ENCODE results near the gene OTC.

OTC gene

DNA sequence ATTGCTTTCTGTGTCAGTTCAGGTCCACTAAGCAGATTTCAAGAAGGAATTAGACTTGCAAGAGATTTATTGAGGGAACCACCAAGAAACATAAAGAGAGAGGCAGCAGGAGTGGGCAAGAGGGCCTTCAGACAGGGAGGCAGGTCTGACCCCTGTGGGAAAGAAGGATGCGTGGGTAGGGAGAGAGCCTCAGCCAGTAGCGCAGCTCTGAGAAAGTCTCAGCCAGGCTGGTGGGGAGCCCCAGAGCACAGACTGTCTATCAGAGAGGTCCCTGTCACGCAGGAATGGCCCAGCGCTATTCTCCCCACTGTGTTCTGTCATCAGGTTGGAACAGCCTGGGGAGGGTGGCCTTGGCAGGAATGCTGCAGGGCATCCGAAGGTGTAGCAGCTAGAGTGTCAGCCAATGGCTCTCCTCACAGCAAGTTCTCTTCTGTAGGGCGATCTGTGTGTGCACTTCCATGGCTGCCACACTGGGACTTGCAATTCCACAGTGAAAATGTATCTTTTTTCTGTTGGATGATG, 48.0 kb downstream of the OTC start:
- no peak for DNase-seq (ENCODE audit: extremely low read depth, low read depth)
- TF ChIP-seq, protein P1, sequence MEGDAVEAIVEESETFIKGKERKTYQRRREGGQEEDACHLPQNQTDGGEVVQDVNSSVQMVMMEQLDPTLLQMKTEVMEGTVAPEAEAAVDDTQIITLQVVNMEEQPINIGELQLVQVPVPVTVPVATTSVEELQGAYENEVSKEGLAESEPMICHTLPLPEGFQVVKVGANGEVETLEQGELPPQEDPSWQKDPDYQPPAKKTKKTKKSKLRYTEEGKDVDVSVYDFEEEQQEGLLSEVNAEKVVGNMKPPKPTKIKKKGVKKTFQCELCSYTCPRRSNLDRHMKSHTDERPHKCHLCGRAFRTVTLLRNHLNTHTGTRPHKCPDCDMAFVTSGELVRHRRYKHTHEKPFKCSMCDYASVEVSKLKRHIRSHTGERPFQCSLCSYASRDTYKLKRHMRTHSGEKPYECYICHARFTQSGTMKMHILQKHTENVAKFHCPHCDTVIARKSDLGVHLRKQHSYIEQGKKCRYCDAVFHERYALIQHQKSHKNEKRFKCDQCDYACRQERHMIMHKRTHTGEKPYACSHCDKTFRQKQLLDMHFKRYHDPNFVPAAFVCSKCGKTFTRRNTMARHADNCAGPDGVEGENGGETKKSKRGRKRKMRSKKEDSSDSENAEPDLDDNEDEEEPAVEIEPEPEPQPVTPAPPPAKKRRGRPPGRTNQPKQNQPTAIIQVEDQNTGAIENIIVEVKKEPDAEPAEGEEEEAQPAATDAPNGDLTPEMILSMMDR (IDR thresholded peaks at IDR 0.05; ENCODE audit: low read depth, low read length, missing control alignments) = no peak
- H3K4me3 ChIP-seq (replicated peaks; ENCODE audit: low read depth, low read length) = no peak overlapping the region

DNA sequence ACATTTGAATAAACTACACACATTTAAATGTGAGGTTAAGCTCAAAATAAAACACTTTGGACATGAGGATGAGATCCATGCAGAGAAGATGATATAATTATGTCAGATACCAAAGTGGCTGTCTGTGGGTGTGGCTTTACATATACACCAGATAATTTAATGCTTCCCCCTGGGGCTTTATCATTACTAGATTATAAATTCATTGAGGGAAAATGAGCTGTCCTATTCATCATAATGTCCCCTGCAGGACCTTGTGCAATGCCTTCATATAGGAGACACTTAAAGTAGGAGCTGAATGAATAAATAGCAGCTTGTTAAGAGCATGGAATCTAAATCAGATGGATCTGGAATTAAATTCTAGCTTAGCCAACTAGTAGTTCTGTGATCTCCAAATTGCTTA, 49.7 kb downstream of the OTC start:
- TF ChIP-seq, protein P1 (IDR thresholded peaks at IDR 0.05; ENCODE audit: low read depth, low read length, missing control alignments) = no peak
- H3K4me3 ChIP-seq (replicated peaks; ENCODE audit: low read depth, low read length) = no peak overlapping the region

DNA sequence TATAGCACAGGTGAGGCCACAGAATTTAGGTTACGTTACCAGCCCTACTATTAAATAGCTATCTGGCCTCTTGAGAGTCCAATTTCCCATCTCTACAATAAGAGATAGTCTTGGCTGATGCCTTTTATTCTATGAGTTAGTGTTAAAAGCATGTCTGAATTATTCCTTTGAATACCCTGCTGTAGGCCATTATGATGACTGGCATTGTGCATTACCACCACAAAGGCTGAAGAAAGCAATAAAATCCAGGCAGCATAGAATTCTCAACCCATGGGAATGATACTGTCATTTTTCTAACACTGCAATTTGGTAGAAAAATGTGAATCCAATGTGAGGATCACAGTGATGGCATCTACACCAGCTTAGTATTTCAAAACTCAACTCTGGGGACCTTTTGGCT, 51.4 kb downstream of the OTC start:
- no peak for DNase-seq (ENCODE audit: extremely low read depth, low read depth)
- H3K4me3 ChIP-seq (replicated peaks; ENCODE audit: low read depth, low read length) = no peak overlapping the region
- TF ChIP-seq, protein P1 (IDR thresholded peaks at IDR 0.05; ENCODE audit: low read depth, low read length, missing control alignments) = no peak

More for the DNA sequence above, 49.7 kb downstream of the OTC start:
- no peak for DNase-seq (ENCODE audit: extremely low read depth, low read depth)

DNA sequence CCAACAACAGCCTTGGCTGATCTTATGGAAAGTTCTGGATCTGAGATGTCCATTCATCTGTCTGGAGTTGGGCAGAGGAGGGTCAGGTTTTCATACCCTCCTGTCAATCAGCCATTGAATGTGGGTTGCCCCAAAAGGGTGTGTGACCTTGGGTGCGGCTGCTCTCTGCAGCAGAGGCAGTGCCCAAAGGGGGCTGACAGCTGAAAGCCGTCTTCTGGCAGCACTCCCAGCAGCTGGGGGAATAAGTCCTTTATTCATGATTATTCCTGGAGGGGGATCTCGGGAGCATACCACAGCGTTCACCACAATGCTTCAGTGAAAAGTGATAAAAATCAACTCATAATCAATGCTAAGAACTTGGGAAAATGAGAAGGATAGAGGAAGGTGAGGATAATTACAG, 54.7 kb downstream of the OTC start:
- TF ChIP-seq, protein P1 (IDR thresholded peaks at IDR 0.05; ENCODE audit: low read depth, low read length, missing control alignments) = no peak
- H3K4me3 ChIP-seq (replicated peaks; ENCODE audit: low read depth, low read length) = no peak overlapping the region
- DNase-seq (ENCODE audit: extremely low read depth, low read depth) = no peak

DNA sequence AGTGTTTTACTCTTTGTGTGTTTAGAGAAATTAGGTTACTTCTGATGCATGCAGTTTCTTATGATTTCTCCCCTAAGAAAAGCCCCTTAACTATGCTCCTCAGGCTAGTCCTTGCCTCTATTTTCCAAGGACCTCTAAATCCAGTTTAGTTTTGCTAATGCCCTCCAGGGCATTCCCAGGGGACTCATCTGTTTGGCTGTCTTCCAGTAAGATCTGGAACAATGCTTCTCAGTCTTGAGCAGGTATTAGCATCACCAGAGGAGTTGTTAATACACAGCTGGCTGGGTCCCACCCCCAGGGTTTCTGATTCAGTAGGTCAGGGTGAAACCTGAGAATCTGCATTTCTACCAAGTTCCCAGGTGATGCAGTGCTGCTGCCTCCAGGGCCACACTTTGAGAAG, 56.9 kb downstream of the OTC start:
- no peak for DNase-seq (ENCODE audit: extremely low read depth, low read depth)
- TF ChIP-seq, protein P1 (IDR thresholded peaks at IDR 0.05; ENCODE audit: low read depth, low read length, missing control alignments) = no peak
- no peak overlapping the region for H3K4me3 ChIP-seq (replicated peaks; ENCODE audit: low read depth, low read length)

DNA sequence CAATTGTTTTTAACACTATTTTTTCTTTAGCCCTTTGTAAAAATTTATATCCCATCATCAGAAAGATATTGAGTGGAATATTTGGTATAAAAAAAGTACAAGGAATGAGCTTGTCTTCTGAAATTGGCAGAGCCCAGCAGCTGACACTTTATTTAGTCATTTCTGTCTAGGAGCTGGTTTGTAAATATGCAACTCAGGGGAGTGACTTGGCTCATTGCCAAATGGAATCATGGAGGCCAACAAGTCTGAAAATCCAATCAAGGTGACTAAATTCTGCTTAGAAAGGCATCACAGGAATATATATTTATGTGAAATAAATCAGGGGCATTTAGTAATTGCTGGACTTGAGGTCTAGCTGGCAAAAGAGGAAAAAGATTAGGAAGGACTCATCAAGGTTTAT, 74.4 kb downstream of the OTC start:
- no peak for DNase-seq (ENCODE audit: extremely low read depth, low read depth)
- H3K4me3 ChIP-seq (replicated peaks; ENCODE audit: low read depth, low read length) = no peak overlapping the region
- TF ChIP-seq, protein P1 (IDR thresholded peaks at IDR 0.05; ENCODE audit: low read depth, low read length, missing control alignments) = no peak

DNA sequence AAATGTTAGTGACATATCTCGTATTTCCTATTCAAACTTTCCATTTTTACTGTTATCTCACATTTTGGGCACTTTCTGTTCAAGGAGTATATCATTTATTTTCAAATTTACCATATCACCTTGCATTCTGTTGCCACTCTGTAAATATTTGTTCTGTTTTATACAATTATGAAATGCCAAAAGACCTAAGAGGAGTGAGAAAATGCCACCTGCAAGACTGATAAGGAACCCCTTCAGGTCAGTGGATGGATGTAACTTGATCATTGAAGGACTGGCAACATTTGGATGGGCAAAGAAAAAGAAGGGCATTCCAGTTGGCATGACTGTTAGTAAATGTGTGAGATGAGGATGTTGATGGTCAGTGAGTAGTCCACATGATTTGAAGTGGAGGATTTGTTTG, 79.1 kb downstream of the OTC start:
- DNase-seq (ENCODE audit: extremely low read depth, low read depth) = no peak
- H3K4me3 ChIP-seq (replicated peaks; ENCODE audit: low read depth, low read length) = no peak overlapping the region
- TF ChIP-seq, protein P1 (IDR thresholded peaks at IDR 0.05; ENCODE audit: low read depth, low read length, missing control alignments) = no peak

Measured in HFF-Myc (cell line).